HG03442 (cell line): ENCODE measurements around the gene EPHX1.
"Not testable (repeated sequence)": the region's sequence is repeated elsewhere in the genome, so short reads cannot be mapped to it uniquely, and the experiment has no call there.

Source experiments
- ATAC-seq: cut with Tn5 transposase; IDR thresholded peaks from one replicate; pipeline ENCODE4 v1.9.1; 2021; ENCODE audit warnings: mild to moderate bottlenecking, moderate library complexity; ENCODE audit not compliant: unreplicated experiment

The EPHX1 gene

GRCh38 chr1:225815526-225816178 lies 5.7 kb downstream of the EPHX1 start:
- ATAC-seq: no peak

- no peak for ATAC-seq
Measured at GRCh38 chr1:225816643-225817538, 7.0 kb downstream of the EPHX1 start.

DNA sequence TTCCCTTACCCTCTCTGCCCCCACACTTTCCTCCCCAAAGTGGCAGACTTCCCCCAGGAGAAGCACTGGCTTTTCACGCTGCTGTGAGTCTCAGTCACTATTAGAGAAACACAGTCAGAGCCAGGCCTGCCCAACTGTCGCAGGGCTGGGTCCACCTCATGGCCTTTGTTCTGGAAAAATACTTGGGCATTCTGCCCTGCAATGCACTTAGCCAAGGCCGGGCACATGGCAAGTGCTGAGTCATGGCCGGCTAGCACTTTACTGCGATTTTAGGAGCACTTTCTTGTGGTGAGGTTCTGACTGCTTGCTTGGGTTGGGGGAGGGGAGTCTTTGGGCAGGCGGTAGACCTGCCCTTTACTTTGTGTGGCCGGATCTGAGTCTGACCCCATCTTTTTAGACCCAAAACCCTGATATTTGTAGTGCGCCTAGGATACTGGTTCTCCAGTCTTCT lies 7.7 kb downstream of the EPHX1 start:
- ATAC-seq: no peak

- no peak for ATAC-seq
Measured at GRCh38 chr1:225818229-225818628, 8.3 kb downstream of the EPHX1 start.

DNA sequence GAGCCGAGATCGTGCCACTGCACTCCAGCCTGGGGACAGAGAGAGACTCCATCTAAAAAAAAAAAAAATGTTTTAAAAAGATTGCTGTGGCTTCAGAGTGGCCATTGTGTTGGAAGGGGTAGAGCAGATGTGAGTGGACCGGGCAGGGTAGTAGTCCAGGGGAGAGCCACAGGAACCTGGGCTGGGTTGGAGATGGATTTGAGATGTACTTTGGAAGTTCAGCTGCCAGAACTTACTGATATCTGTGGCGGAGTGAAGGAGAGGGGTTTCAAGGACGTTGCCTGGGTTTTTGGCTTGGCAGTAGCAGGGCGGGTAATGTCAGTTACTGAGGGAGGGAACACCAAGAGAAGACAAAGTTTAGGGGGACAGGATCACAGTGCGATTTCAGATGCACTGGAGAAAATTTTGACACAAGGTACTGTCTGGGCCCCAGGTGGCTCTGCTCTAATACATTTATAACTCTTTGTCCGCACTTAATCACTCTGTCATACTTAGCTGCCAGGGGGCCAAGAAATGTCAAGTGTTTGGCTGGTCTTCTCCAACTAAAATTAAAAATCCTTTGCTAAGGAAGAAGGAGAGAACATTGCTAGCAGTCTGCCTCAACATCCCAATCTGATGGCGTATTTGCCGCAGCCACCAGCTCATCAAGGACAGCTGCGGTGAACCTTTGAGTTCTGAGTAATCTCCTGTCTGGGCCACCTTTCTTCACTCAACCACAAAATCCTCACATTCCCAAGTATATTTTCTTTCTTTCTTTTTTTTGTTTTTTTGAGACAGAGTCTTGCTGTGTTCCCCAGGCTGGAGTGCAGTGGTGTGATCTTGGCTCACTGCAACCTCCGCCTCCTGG lies 9.6 kb downstream of the EPHX1 start:
- no peak for ATAC-seq

DNA sequence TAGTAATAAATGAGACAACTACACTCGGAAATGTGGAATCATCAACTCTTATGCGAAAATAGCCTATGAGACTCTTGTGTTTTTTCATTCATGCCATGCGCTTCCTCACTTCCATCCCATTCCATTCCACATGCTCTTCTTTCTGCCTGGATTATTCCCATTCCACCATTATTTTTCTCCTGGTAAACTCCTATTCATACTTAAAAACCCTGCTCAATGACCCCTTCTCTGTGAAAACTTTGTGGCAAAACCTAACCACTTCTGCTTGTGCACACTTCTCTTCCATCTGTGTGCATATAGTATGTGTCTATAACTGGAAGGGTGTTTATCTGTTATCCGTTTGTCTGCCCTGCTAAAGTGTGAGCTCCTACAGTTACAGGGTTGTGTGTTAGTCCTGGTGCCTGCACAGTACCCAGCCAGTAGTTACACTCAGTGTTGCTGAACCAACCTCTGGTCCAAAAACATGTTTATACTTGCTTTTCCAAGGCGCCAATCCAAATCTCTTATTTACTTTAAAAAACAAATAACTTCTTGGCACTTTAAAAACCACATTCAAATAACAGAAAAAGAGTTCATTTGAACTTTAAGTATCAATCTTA lies 10.7 kb downstream of the EPHX1 start:
- no peak for ATAC-seq

DNA sequence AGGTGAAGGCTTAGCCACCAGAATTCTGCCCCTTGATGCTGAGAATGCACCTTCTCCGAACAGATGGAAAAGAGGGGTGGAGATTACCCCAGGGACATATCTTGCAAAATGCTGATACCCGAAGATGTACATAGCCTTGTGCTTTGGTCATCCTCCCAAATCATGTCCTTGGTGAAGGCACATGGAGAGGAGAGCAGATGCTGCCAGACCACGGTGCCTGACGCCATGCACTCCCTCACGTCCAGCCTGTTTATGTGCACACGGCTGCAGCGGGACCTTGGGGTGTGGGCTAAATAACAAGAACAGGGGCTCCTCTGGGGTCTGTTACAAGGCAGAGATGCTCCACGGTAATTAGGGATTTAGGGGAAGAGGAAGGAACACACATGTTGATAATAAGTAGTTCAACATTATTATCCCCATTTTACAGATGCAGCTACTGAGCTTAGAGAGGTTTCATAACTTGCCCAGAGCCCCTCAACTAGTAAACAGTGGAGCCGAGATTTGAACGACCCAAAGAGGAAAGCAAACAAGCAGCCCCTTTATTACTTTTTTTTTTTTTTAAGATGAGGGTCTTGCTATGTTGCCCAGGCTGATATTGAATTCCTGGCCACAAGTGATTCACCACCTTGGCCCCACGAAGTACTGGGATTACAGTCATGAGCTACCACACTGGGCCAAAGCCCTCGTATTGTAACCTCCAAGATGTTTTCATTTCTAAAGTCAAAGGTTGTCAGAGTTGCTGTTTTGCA lies 12.9 kb downstream of the EPHX1 start:
- ATAC-seq: no peak

DNA sequence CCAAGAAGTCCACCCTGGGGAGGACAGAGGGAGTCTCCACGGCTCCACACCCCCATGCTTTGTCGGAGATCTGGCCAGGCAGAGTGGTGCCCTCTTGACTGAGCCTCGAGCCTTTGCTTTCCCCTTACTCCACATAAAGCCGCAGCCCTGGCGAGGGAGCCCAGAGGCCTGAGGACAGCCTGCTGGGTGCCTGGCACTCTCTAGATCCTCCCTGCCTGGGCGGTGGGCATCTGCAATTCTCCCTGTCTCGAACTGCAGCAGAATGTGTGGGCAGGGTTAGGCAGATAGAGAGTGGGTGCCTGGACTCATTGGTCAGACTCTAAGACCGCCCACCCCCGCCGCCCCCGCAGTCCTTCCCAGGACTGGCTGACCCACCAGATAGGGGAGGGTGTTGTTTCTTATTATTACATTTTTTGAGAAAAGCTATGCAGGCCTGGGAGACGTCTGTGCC lies 13.9 kb downstream of the EPHX1 start:
- ATAC-seq: no peak

DNA sequence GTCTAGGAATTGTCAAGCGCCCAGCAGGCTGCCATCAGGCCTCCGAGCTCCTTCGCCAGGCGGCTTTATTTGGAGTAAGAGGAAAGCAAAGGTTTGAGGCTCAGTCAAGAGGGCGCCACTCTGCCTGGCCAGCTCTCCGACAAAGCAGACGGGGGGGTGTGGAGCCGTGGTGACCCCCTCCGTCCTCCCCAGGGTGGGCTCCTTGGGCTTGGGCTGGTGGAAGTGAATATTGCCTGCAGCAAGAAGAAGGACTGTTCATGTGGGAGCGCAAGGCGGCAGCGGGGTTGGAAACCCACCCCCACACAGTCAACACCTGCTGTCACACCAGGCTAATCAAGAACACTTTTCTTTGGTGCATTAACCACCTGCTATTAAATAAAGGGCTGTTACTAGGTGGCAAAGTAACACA lies 14.6 kb downstream of the EPHX1 start:
- ATAC-seq: no peak

GRCh38 chr1:225825078-225825477 lies 15.2 kb downstream of the EPHX1 start:
- no peak for ATAC-seq

DNA sequence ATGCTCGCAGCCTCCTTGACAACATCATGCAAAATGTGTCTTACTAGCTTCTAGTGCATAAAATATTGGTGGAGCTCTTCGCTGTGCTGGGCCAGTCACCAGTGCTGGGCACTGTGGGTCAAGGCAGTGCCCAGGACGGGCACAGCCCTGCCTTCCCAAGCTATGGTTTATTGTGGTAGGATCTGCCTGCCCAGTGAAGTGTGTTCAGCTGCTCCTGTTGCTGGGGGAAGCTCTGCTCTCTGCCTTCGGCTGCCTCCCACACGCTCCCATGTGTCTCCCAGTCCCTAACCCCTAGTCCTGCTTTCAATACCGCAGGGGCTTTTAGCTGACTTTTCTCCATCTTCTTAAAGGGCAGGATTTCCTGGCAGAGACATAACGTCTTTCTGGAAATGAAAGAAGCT lies 15.7 kb downstream of the EPHX1 start:
- no peak for ATAC-seq

DNA sequence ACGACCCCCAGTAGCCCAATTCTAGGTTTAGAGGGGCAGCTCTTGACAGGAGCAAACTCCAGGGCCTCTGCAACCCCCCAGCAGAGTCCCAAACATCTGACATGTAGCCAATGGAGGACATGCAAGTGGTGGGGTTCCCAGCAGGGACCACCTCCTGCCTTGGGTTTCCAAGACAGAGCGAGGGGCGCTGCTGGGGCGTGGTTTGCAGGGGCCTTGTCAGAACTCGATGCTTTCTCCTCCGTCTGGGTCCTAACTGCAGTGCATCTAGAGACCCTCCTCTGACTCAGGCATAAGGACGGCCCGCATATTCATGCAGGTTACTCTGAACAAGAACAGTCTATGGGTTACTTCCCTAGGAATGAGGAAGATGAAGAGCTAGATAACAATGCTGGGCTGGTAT lies 17.2 kb downstream of the EPHX1 start:
- no peak for ATAC-seq

GRCh38 chr1:225828706-225829345 lies 18.9 kb downstream of the EPHX1 start:
- no peak for ATAC-seq

GRCh38 chr1:225830841-225831240 lies 20.9 kb downstream of the EPHX1 start:
- ATAC-seq: no peak

DNA sequence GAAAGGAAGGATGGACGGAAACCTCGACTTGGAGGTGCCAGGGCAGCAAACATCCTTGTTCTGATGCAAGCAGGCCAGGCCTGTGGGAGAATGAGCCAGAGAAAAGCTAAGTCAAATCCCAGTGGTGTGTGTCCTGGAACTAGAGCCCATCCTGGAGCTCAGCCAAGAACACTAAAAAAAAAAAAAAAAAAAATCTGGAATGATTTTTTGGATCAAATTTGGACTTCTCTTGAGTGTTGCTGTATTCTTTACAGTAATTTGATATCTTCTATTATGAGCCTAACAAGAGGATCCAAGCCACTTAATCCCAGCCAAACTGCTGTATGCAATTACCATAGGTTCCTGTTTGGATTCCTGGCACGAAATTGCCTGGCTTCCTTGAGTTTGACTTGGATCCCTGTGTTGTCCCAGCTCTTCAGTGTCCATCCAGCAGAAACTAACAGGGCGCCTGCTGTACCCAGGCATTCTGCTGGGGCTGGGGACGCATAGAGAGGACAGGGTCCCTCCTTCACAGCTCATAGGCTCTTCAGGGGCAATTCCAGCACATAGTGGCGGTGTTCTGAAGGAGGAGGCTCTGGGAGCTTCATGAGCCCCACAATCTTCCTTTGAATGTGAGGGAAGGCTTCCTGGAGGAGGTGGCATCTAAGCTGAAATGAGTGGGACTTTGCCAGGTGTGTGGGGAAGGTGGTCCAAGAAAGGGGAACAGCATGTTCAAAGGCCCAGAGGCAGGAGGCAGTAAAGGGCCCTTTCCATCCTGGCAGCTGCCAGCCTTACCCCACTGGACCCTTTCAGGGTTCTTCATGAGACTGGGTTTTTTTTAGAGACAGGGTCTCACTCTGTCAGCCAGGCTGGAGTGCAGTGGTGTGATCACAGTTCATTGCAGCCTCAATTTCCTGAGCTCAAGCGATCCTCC lies 24.7 kb downstream of the EPHX1 start:
- no peak for ATAC-seq

DNA sequence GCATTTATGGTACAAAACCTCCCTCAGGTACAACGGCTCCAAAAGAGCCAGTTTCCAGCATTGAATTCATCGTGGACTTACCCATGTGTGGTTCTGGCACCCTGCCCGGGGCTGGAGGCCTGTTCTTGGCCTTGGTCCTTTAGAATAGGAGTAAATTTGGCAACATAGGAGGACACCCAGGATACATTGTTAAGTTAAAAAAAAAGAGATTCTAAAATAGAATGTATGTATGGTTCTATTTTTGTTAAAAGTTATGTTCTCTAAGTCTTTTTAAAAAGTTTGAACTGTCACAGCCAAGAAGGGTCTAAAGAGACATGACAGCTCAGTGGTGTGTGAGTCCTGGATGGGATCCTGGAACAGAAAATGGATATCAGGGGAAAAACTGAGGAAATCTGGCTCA lies 25.9 kb downstream of the EPHX1 start:
- ATAC-seq: no peak

- not testable (repeated sequence) for ATAC-seq
Measured at GRCh38 chr1:225836296-225836695, 26.4 kb downstream of the EPHX1 start.

DNA sequence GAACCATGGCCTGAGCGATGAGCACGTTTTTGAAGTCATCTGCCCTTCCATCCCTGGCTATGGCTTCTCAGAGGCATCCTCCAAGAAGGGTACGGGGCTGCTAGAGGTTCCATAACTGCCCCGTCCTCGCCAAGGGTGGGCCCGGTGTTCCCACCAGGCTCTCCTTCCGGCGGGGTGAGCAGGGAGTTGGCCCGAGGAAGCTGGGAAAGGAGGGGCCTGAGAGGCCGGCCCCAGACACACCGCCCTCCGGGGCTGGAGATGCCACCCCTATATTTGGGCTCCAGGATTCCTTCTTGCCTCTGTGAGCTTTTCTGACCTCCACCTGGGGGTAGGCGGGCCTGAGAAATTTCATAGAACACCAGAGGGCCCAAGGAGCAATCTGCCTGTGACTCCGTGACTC lies 28.9 kb downstream of the EPHX1 start:
- ATAC-seq: no peak

DNA sequence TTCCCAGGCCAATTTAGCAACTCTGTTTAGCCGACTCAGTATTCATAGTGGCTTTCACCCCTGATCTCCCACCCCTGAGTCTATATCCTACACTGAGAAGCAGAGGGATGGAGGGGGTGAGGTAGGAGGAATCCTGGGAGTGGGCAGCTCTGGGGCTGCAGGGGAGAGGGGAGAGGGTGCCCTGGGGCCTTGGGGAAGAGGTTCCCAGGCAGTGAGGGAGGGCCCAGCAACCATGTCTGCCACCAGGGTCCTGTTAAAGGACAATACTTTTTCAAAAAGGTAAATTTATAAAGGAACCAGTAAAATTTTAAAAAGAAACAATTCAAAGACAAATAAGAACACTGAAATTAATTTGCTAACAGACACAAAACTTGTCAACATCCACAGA lies 30.3 kb downstream of the EPHX1 start:
- no peak for ATAC-seq
